ENCODE measurements around the gene DCAF10.
A peak's percentile ranks its signal among the peaks of the same experiment; 100 is the strongest.
"Not testable (repeated sequence)": the region's sequence is repeated elsewhere in the genome, so short reads cannot be mapped to it uniquely, and the experiment has no call there.

Gene DCAF10

GRCh38 chr9:37800631-37801286, at the start of gene DCAF10:
DCAF10 (plus strand) TSS chr9:37800797; CDS start chr9:37800867, 70 bp downstream.
- H3K4me3 ChIP-seq (replicated peaks; ENCODE audit: low read depth, low read length): peak within 1 kb of the TSS; percentile 92
- no peak for TF ChIP-seq CTCF (IDR thresholded peaks at IDR 0.05; ENCODE audit: insufficient read depth, low read length, poor library complexity, severe bottlenecking)
- DNase-seq (ENCODE audit: extremely low read depth, insufficient read length): peak; percentile 94
- no peaks in the 10 kb centered on the region for H3K36me3 ChIP-seq (ENCODE audit: control insufficient read depth, insufficient read depth, low read length)
- no peaks in the 10 kb centered on the region for H3K27me3 ChIP-seq (replicated peaks; ENCODE audit: control insufficient read depth, insufficient read depth, low read length)

- no peak for TF ChIP-seq CTCF (IDR thresholded peaks at IDR 0.05; ENCODE audit: insufficient read depth, low read length, poor library complexity, severe bottlenecking)
- H3K27me3 ChIP-seq (replicated peaks; ENCODE audit: control insufficient read depth, insufficient read depth, low read length): no peaks in the 10 kb centered on the region
- H3K4me3 ChIP-seq (replicated peaks; ENCODE audit: low read depth, low read length): no peak overlapping the region
- H3K36me3 ChIP-seq (ENCODE audit: control insufficient read depth, insufficient read depth, low read length): no peaks in the 10 kb centered on the region
- DNase-seq (ENCODE audit: extremely low read depth, insufficient read length): no peak
These were observed 49.4 kb upstream of the DCAF10 start for GRCh38 chr9:37751186-37751585.

- not testable (repeated sequence) for H3K27me3 ChIP-seq (replicated peaks; ENCODE audit: control insufficient read depth, insufficient read depth, low read length); DNase-seq (ENCODE audit: extremely low read depth, insufficient read length); H3K4me3 ChIP-seq (replicated peaks; ENCODE audit: low read depth, low read length); H3K36me3 ChIP-seq (ENCODE audit: control insufficient read depth, insufficient read depth, low read length)
These were observed 48.9 kb upstream of the DCAF10 start for GRCh38 chr9:37751704-37752103.

- H3K4me3 ChIP-seq (replicated peaks; ENCODE audit: low read depth, low read length); DNase-seq (ENCODE audit: extremely low read depth, insufficient read length); H3K27me3 ChIP-seq (replicated peaks; ENCODE audit: control insufficient read depth, insufficient read depth, low read length); H3K36me3 ChIP-seq (ENCODE audit: control insufficient read depth, insufficient read depth, low read length): not testable (repeated sequence)
These were observed 48.5 kb upstream of the DCAF10 start for GRCh38 chr9:37752112-37752511.

- TF ChIP-seq CTCF (IDR thresholded peaks at IDR 0.05; ENCODE audit: insufficient read depth, low read length, poor library complexity, severe bottlenecking): no peak
- Histone ChIP-seq H3K36me3 (ENCODE audit: control insufficient read depth, insufficient read depth, low read length) (no peaks in the 10 kb centered on the region), H3K27me3 (replicated peaks; ENCODE audit: control insufficient read depth, insufficient read depth, low read length) (no peaks in the 10 kb centered on the region), H3K4me3 (replicated peaks; ENCODE audit: low read depth, low read length) (peak overlapping the region; percentile 71)
- DNase-seq (ENCODE audit: extremely low read depth, insufficient read length): no peak
These were observed 47.7 kb upstream of the DCAF10 start for GRCh38 chr9:37752642-37753488.

GRCh38 chr9:37753489-37754190, 47.0 kb upstream of the DCAF10 start, which contains the start of gene TRMT10B:
TRMT10B (plus strand) TSS chr9:37753805; CDS start chr9:37761932, 8,127 bp downstream.
- no peak for TF ChIP-seq CTCF (IDR thresholded peaks at IDR 0.05; ENCODE audit: insufficient read depth, low read length, poor library complexity, severe bottlenecking)
- Histone ChIP-seq H3K27me3 (replicated peaks; ENCODE audit: control insufficient read depth, insufficient read depth, low read length) (no peaks in the 10 kb centered on the region), H3K4me3 (replicated peaks; ENCODE audit: low read depth, low read length) (peak within 1 kb of the TSS; percentile 71), H3K36me3 (ENCODE audit: control insufficient read depth, insufficient read depth, low read length) (no peaks in the 10 kb centered on the region)
- peak; percentile 82 for DNase-seq (ENCODE audit: extremely low read depth, insufficient read length)

All from GM06990 (cell line).